Measurements from ENCODE around the gene HOXD13.

Gene HOXD13

DNA sequence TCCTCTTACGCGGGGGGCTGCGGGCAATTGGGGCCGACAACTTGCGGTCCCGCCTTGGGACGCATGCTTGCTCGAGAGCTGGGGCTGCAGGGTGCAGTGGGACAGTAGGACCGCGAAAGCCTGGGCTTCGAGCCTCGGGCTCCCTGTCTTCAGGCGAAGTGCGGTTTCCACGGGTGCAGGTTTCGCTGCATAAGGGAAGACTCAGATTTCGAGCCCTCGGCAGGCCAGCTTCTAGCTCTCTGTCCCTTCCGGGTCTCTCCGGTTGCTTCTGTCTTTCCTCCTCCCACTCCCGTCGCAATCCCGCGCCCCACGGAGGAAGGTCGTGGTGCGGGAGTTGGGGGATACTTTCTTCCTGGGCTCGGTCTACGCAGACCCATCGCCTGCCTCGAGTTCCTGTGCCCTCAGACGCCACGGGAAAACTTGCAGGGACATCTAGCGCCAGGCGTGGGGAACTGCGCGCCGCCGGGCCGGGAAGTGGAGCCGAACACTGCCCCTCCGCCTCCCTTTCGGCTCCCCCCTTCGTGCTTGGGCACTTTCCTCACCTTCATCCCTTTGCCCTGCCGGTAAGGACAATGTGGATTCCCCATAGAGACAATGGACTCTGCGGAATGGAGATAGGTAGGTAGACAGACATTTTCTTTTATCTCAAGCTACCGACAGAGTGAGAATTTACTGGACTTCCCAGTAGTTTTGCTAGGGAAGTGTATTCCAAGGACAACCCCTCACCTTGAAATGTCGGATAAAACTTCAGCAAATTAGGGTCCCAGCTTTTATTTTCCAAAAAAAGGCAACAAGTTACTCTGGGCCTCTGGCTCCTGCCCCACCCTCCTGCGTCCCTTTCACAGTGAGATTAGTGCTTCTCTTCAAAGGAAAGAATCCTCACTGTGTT lies 4.2 kb upstream of the HOXD13 start:
- H3K4me1 ChIP-seq (ENCODE audit: control insufficient read depth, insufficient read depth, low read length), result peaks cover 29% of the 10 kb centered on the region
- H3K4me3 ChIP-seq (ENCODE audit: low read length in 2 of 2), result peak overlapping the region in 1 of 2 donors; percentile 68
- H3K9me3 ChIP-seq (ENCODE audit: control insufficient read depth in 2 of 2, low read length in 2 of 2), result no peaks in the 10 kb centered on the region
- H3K9ac ChIP-seq (ENCODE audit: low read length in 2 of 2), result no peak overlapping the region
- no peak overlapping the region for H3K27ac ChIP-seq (ENCODE audit: low read length)
- H3K36me3 ChIP-seq (ENCODE audit: control insufficient read depth in 2 of 2, insufficient read depth in 2 of 2, low read length in 2 of 2), result no peaks in the 10 kb centered on the region
- H3K27me3 ChIP-seq (ENCODE audit: control insufficient read depth in 1 of 2, insufficient read depth in 2 of 2, low read length in 2 of 2), result peaks cover 87 to 98% of the 10 kb centered on the region in 2 donors

GRCh38 chr2:176088937-176089842 lies 3.3 kb upstream of the HOXD13 start:
- Histone ChIP-seq H3K4me1 (ENCODE audit: control insufficient read depth, insufficient read depth, low read length) (peaks cover 31% of the 10 kb centered on the region), H3K4me3 (ENCODE audit: low read length in 2 of 2) (no peak overlapping the region), H3K36me3 (ENCODE audit: control insufficient read depth in 2 of 2, insufficient read depth in 2 of 2, low read length in 2 of 2) (no peaks in the 10 kb centered on the region), H3K27ac (ENCODE audit: low read length) (no peak overlapping the region), H3K9ac (ENCODE audit: low read length in 2 of 2) (no peak overlapping the region), H3K9me3 (ENCODE audit: control insufficient read depth in 2 of 2, low read length in 2 of 2) (no peaks in the 10 kb centered on the region), H3K27me3 (ENCODE audit: control insufficient read depth in 1 of 2, insufficient read depth in 2 of 2, low read length in 2 of 2) (peaks cover 85 to 98% of the 10 kb centered on the region in 2 donors)

GRCh38 chr2:176089843-176090395 lies 2.6 kb upstream of the HOXD13 start:
- peaks cover 85 to 99% of the 10 kb centered on the region in 2 donors for H3K27me3 ChIP-seq (ENCODE audit: control insufficient read depth in 1 of 2, insufficient read depth in 2 of 2, low read length in 2 of 2)

GRCh38 chr2:176090862-176091261 lies 1.7 kb upstream of the HOXD13 start:
- Histone ChIP-seq H3K27ac (ENCODE audit: low read length) (no peak overlapping the region), H3K9me3 (ENCODE audit: control insufficient read depth in 2 of 2, low read length in 2 of 2) (no peaks in the 10 kb centered on the region), H3K9ac (ENCODE audit: low read length in 2 of 2) (no peak overlapping the region), H3K36me3 (ENCODE audit: control insufficient read depth in 2 of 2, insufficient read depth in 2 of 2, low read length in 2 of 2) (no peaks in the 10 kb centered on the region), H3K4me3 (ENCODE audit: low read length in 2 of 2) (no peak overlapping the region), H3K4me1 (ENCODE audit: control insufficient read depth, insufficient read depth, low read length) (peaks cover 24% of the 10 kb centered on the region), H3K27me3 (ENCODE audit: control insufficient read depth in 1 of 2, insufficient read depth in 2 of 2, low read length in 2 of 2) (peaks cover 84 to 99% of the 10 kb centered on the region in 2 donors)

More at GRCh38 chr2:176089843-176090395, 2.6 kb upstream of the HOXD13 start:
- H3K4me1 ChIP-seq (ENCODE audit: control insufficient read depth, insufficient read depth, low read length), result peaks cover 28% of the 10 kb centered on the region
- H3K27ac ChIP-seq (ENCODE audit: low read length), result no peak overlapping the region
- H3K9ac ChIP-seq (ENCODE audit: low read length in 2 of 2), result no peak overlapping the region
- H3K36me3 ChIP-seq (ENCODE audit: control insufficient read depth in 2 of 2, insufficient read depth in 2 of 2, low read length in 2 of 2), result no peaks in the 10 kb centered on the region
- H3K9me3 ChIP-seq (ENCODE audit: control insufficient read depth in 2 of 2, low read length in 2 of 2), result no peaks in the 10 kb centered on the region
- H3K4me3 ChIP-seq (ENCODE audit: low read length in 2 of 2), result no peak overlapping the region

DNA sequence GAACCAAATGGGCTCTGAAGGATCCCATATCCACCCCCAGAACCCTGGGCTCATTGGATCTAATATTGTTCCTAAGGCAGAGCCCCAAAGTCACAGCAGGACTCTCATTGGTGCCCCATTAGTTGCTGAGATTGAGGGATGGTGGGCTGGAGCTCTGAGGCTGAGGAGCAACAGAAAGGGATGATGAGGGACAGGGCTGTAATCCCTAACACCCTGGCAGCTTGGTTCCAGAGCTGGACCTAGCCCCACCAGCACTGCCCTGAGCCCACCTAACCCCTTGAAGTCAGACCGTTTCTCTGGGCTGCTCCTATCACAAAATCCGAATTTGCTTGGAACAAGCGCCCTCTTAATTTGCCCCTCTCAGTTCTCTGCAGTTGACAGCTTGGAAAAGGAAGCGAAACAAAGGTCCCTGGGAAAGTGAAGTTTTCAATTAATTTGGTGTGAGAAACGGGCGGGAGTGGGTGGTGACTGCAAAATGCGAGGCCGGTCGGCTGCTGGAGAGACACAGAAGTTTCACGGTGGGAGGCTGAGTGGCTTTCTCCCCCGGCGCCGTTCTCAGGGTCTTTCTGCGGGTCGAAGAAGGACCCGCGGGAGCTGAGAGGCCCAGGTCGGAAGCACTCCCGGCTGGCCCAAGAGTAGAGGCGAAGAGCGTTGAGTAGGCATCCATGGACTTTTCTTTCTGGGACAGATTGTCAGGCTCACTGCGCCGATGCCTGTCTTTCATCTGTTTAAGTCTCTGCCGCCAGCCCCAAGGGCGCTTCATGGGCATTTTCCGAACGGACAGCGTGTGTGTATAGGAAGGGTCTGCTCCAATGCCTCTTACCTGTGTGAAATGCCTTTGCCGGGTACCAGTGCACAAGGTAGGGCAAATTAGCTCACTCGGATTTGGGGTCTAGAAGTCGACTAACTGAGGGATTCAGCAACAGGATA lies 927 bp upstream of the HOXD13 start:
- Histone ChIP-seq H3K9ac (ENCODE audit: low read length in 2 of 2) (no peak overlapping the region), H3K36me3 (ENCODE audit: control insufficient read depth in 2 of 2, insufficient read depth in 2 of 2, low read length in 2 of 2) (no peaks in the 10 kb centered on the region), H3K9me3 (ENCODE audit: control insufficient read depth in 2 of 2, low read length in 2 of 2) (no peaks in the 10 kb centered on the region), H3K27ac (ENCODE audit: low read length) (no peak overlapping the region), H3K4me1 (ENCODE audit: control insufficient read depth, insufficient read depth, low read length) (peaks cover 21% of the 10 kb centered on the region), H3K27me3 (ENCODE audit: control insufficient read depth in 1 of 2, insufficient read depth in 2 of 2, low read length in 2 of 2) (peaks cover 83 to 98% of the 10 kb centered on the region in 2 donors), H3K4me3 (ENCODE audit: low read length in 2 of 2) (no peak overlapping the region)

DNA sequence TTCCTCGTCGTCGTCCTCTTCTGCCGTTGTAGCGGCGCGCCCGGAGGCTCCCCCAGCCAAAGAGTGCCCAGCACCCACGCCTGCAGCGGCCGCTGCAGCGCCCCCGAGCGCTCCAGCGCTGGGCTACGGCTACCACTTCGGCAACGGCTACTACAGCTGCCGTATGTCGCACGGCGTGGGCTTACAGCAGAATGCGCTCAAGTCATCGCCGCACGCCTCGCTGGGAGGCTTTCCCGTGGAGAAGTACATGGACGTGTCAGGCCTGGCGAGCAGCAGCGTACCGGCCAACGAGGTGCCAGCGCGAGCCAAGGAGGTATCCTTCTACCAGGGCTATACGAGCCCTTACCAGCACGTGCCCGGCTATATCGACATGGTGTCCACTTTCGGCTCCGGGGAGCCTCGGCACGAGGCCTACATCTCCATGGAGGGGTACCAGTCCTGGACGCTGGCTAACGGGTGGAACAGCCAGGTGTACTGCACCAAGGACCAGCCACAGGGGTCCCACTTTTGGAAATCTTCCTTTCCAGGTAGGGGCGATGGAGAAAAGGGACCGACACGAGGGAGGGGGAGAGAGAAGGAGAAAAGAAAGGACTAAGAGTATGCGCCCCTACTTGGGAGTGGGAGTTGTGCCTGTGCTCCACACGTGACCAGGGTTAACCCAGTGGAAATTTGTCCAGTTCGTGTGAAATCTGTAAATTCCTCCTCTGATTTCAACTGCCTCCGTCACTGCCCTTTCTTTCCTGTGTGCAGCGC lies 800 bp downstream of the HOXD13 start:
- no peak overlapping the region for H3K27ac ChIP-seq (ENCODE audit: low read length)
- peaks cover 81 to 97% of the 10 kb centered on the region in 2 donors for H3K27me3 ChIP-seq (ENCODE audit: control insufficient read depth in 1 of 2, insufficient read depth in 2 of 2, low read length in 2 of 2)

GRCh38 chr2:176093898-176094249 lies 1.4 kb downstream of the HOXD13 start:
- H3K4me3 ChIP-seq (ENCODE audit: low read length in 2 of 2), result no peak overlapping the region
- no peak overlapping the region for H3K27ac ChIP-seq (ENCODE audit: low read length)

More for the DNA sequence above, 800 bp downstream of the HOXD13 start:
- Histone ChIP-seq H3K4me1 (ENCODE audit: control insufficient read depth, insufficient read depth, low read length) (peaks cover 32% of the 10 kb centered on the region), H3K9ac (ENCODE audit: low read length in 2 of 2) (no peak overlapping the region), H3K4me3 (ENCODE audit: low read length in 2 of 2) (peak overlapping the region in 1 of 2 donors; percentile 57), H3K9me3 (ENCODE audit: control insufficient read depth in 2 of 2, low read length in 2 of 2) (no peaks in the 10 kb centered on the region), H3K36me3 (ENCODE audit: control insufficient read depth in 2 of 2, insufficient read depth in 2 of 2, low read length in 2 of 2) (no peaks in the 10 kb centered on the region)

DNA sequence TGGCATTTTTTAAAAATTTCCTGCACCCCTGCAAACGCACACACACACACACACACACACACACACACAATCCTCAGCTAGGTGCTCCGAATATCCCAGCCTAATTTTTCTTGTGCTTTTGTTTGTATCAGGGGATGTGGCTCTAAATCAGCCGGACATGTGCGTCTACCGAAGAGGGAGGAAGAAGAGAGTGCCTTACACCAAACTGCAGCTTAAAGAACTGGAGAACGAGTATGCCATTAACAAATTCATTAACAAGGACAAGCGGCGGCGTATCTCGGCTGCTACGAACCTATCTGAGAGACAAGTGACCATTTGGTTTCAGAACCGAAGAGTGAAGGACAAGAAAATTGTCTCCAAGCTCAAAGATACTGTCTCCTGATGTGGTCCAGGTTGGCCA lies 1.8 kb downstream of the HOXD13 start:
- Histone ChIP-seq H3K27ac (ENCODE audit: low read length) (no peak overlapping the region), H3K4me3 (ENCODE audit: low read length in 2 of 2) (no peak overlapping the region), H3K4me1 (ENCODE audit: control insufficient read depth, insufficient read depth, low read length) (peaks cover 32% of the 10 kb centered on the region), H3K36me3 (ENCODE audit: control insufficient read depth in 2 of 2, insufficient read depth in 2 of 2, low read length in 2 of 2) (no peaks in the 10 kb centered on the region), H3K27me3 (ENCODE audit: control insufficient read depth in 1 of 2, insufficient read depth in 2 of 2, low read length in 2 of 2) (peaks cover 81 to 97% of the 10 kb centered on the region in 2 donors), H3K9me3 (ENCODE audit: control insufficient read depth in 2 of 2, low read length in 2 of 2) (no peaks in the 10 kb centered on the region), H3K9ac (ENCODE audit: low read length in 2 of 2) (no peak overlapping the region)

More at GRCh38 chr2:176093898-176094249, 1.4 kb downstream of the HOXD13 start:
- H3K9me3 ChIP-seq (ENCODE audit: control insufficient read depth in 2 of 2, low read length in 2 of 2), result no peaks in the 10 kb centered on the region
- no peaks in the 10 kb centered on the region for H3K36me3 ChIP-seq (ENCODE audit: control insufficient read depth in 2 of 2, insufficient read depth in 2 of 2, low read length in 2 of 2)
- H3K9ac ChIP-seq (ENCODE audit: low read length in 2 of 2), result no peak overlapping the region
- H3K27me3 ChIP-seq (ENCODE audit: control insufficient read depth in 1 of 2, insufficient read depth in 2 of 2, low read length in 2 of 2), result peaks cover 81 to 97% of the 10 kb centered on the region in 2 donors
- H3K4me1 ChIP-seq (ENCODE audit: control insufficient read depth, insufficient read depth, low read length), result peaks cover 32% of the 10 kb centered on the region

GRCh38 chr2:176095421-176095820 lies 2.9 kb downstream of the HOXD13 start:
- Histone ChIP-seq H3K4me3 (ENCODE audit: low read length in 2 of 2) (no peak overlapping the region), H3K9me3 (ENCODE audit: control insufficient read depth in 2 of 2, low read length in 2 of 2) (no peaks in the 10 kb centered on the region), H3K27me3 (ENCODE audit: control insufficient read depth in 1 of 2, insufficient read depth in 2 of 2, low read length in 2 of 2) (peaks cover 80 to 97% of the 10 kb centered on the region in 2 donors), H3K9ac (ENCODE audit: low read length in 2 of 2) (no peak overlapping the region), H3K36me3 (ENCODE audit: control insufficient read depth in 2 of 2, insufficient read depth in 2 of 2, low read length in 2 of 2) (no peaks in the 10 kb centered on the region), H3K27ac (ENCODE audit: low read length) (no peak overlapping the region), H3K4me1 (ENCODE audit: control insufficient read depth, insufficient read depth, low read length) (peaks cover 39% of the 10 kb centered on the region)

Data from stomach smooth muscle (tissue), 2 donors.